Ovary (tissue), 9 donors: ENCODE data around the gene KIF11. TPM values are rescaled to one million over a fixed set of nuclear protein-coding genes. Genes with fewer than 3 reads are reported as not detected.
"Not testable (repeated sequence)": the region's sequence is repeated elsewhere in the genome, so short reads cannot be mapped to it uniquely, and the experiment has no call there.

Experiments used
- DNase-seq, 5 donors: peaks; one replicate each; pipeline ENCODE4 v3.0.0-alpha.2; 2019 to 2020
- H3K27ac ChIP-seq, 2 donors: fragments of 200-600 bp; one replicate each; pipeline versions ENCODE4 v1.5.1 to v1.8.0; 2019 to 2022
- H3K27me3 ChIP-seq: fragments of 200-600 bp; one replicate; pipeline ENCODE4 v1.8.0; 2022
- H3K36me3 ChIP-seq: fragments of 200-600 bp; sonication (generic); one replicate; pipeline ENCODE4 v1.5.1; 2019
- H3K4me1 ChIP-seq: one replicate; pipeline ENCODE4 v1.8.1; 2013; ENCODE audit warnings: mild to moderate bottlenecking, moderate library complexity; ENCODE audit not compliant: insufficient read depth
- H3K4me3 ChIP-seq: fragments of 200-600 bp; sonication (generic); one replicate; pipeline ENCODE4 v1.5.1; 2017
- H3K9me3 ChIP-seq, 2 donors: fragments of 200-600 bp in 1 of 2; sonication (generic) in 1 of 2; one replicate each; pipeline versions ENCODE4 v1.5.1 to v1.8.1; 2013 to 2019; ENCODE audit warnings: mild to moderate bottlenecking in 1 of 2, moderate library complexity in 1 of 2
- CTCF ChIP-seq, 3 donors: fragments of 450-650 bp in 2 of 3; fragments of 200-600 bp in 1 of 3; IDR thresholded peaks; one replicate each; pipeline versions ENCODE4 v1.5.1 to v1.8.0; 2016 to 2022; ENCODE audit warnings: antibody characterized with exemption in 3 of 3, mild to moderate bottlenecking in 1 of 3
- EP300 ChIP-seq: sonication (generic); formaldehyde crosslinking; IDR thresholded peaks from one replicate; pipeline ENCODE4 v1.6.1; 2017; ENCODE audit warnings: antibody characterized with exemption
- POLR2A ChIP-seq: fragments of 450-650 bp; IDR thresholded peaks from one replicate; pipeline ENCODE4 v1.6.1; 2017; ENCODE audit warnings: antibody characterized with exemption, mild to moderate bottlenecking, moderate library complexity
- WGBS, 3 donors: extraction: QIAGEN DNeasy Blood & Tissue Kit in 1 of 3; methylation state at CpG; one replicate each; pipeline versions ENCODE4 v1.1.5 to v1.1.7; 2013 to 2017; 5-methylcytosine and 5-hydroxymethylcytosine counted together
- intact Hi-C, 4 donors: fragments of 100-400 bp; cut with DNase I; formaldehyde crosslinking; loops; one replicate each; pipeline versions ENCODE4 v1.11.0 to v1.15.1; 2022 to 2023
- polyA plus RNA-seq, 2 donors: library from polyadenylated mRNA; stranded (reverse); fragments of 200-250 nt in 1 of 2; fragments of 350-450 nt in 1 of 2; fragmentation: Illumina TruSeq in 1 of 2; extraction: RNeasy Lipid Tissue Mini Kit (QIAGEN cat#74804) in 1 of 2; gene quantifications; one replicate each; pipeline ENCODE4 v1.2.3, GENCODE V29; 2013 to 2014
- total RNA-seq, 7 donors: library from RNA; depleted of rRNA in 2 of 7; stranded (reverse); fragments of >200 nt in 2 of 7; fragmentation: NEBNext Ultra II Directional in 3 of 7; extraction: Animal tissue kit (Norgen Biotek cat#: 25700) in 3 of 7; gene quantifications; one replicate each; pipeline versions ENCODE4 v1.1.0 to v1.2.4, GENCODE V29; 2016 to 2023
- donor health status: DM: no; HTN: no; CAD: no; lungs with moderate emphysema.
- donor health status: DM: no; HTN: no; CAD: no.
- donor health status: Bipolar disorder and iron deficiency.
- donor health status: DM: yes; HTN: yes; CAD: no.
- donor health status: DM: no; HTN: no; CAD: no.
- donor health status: DM: yes; HTN: yes; CAD: no.

KIF11 gene
- total and polyA plus RNA-seq, 9 donors = 0.23 to 2.3 (median 0.77) TPM

- Histone ChIP-seq H3K9me3 (no peaks in the 10 kb centered on the region), H3K4me3 (no peak overlapping the region), H3K36me3 (no peaks in the 10 kb centered on the region), H3K4me1 (no peaks in the 10 kb centered on the region), H3K27ac (no peak overlapping the region), H3K27me3 (no peaks in the 10 kb centered on the region)
- TF ChIP-seq POLR2A (no peak), CTCF (IDR thresholded peaks at IDR 0.05) (no peak), EP300 (no peak)
- no peak for DNase-seq
- intact Hi-C loops = no loop called here
Observed at GRCh38 chr10:92562424-92562823, 30.5 kb upstream of the KIF11 start.

GRCh38 chr10:92567952-92568600, 24.9 kb upstream of the KIF11 start:
- Histone ChIP-seq H3K4me1 (peaks cover 11% of the 10 kb centered on the region), H3K27me3 (no peaks in the 10 kb centered on the region), H3K27ac (no peak overlapping the region), H3K9me3 (no peaks in the 10 kb centered on the region), H3K4me3 (no peak overlapping the region), H3K36me3 (no peaks in the 10 kb centered on the region)
- 88 to 93% (median 91%) methylated on average over 4 of the region's 4 CpGs for WGBS, 3 donors
- DNase-seq = no peak
- intact Hi-C loops = no loop called here
- TF ChIP-seq CTCF (IDR thresholded peaks at IDR 0.05) (no peak), EP300 (no peak), POLR2A (no peak)

- Histone ChIP-seq H3K36me3 (no peaks in the 10 kb centered on the region), H3K27me3 (no peaks in the 10 kb centered on the region), H3K27ac (no peak overlapping the region), H3K4me3 (no peak overlapping the region), H3K4me1 (peaks cover 11% of the 10 kb centered on the region), H3K9me3 (no peaks in the 10 kb centered on the region)
- no peak for DNase-seq
- intact Hi-C loops = no loop called here
- 78 to 86% (median 80%) methylated on average over 2 of the region's 2 CpGs for WGBS, 3 donors
- TF ChIP-seq POLR2A = no peak
- TF ChIP-seq EP300 = no peak
- TF ChIP-seq CTCF (IDR thresholded peaks at IDR 0.05) = no peak
Observed at GRCh38 chr10:92569071-92569470, 23.9 kb upstream of the KIF11 start.

- H3K4me1 ChIP-seq = peaks cover 11% of the 10 kb centered on the region
- H3K4me3 ChIP-seq, H3K36me3 ChIP-seq, DNase-seq, H3K27me3 ChIP-seq, H3K9me3 ChIP-seq, H3K27ac ChIP-seq: not testable (repeated sequence)
- intact Hi-C loops = loop anchor here in 2 of 4 donors (5.0 kb wide), 1 partner anchor 52 kb away; no protein-coding TSS in a partner anchor
- 94 to 97% (median 96%) methylated on average over 5 of the region's 5 CpGs for WGBS, 3 donors
Observed at GRCh38 chr10:92569663-92570062, 23.3 kb upstream of the KIF11 start.

GRCh38 chr10:92571649-92572048, 21.3 kb upstream of the KIF11 start:
- no peak overlapping the region for H3K27ac ChIP-seq
- no peaks in the 10 kb centered on the region for H3K27me3 ChIP-seq
- WGBS, 3 donors = 23 to 39% (median 29%) methylated on average over 2 of the region's 2 CpGs
- intact Hi-C loops = loop anchor here in 3 of 4 donors (2.0 to 5.0 kb wide), 2 partner anchors 54 to 55 kb away; no protein-coding TSS in a partner anchor
- peaks cover 13% of the 10 kb centered on the region for H3K4me1 ChIP-seq
- TF ChIP-seq POLR2A (no peak), EP300 (no peak), CTCF (IDR thresholded peaks at IDR 0.05) (no peak)
- no peak overlapping the region for H3K4me3 ChIP-seq
- no peaks in the 10 kb centered on the region for H3K36me3 ChIP-seq
- no peak for DNase-seq
- no peaks in the 10 kb centered on the region for H3K9me3 ChIP-seq
